ENCODE data around the gene MLH1. TPM values are rescaled to one million over a fixed set of nuclear protein-coding genes. Genes with fewer than 3 reads are reported as not detected.

MLH1 gene
- total and polyA plus RNA-seq, 2 of the 8 experiments (the other 6 are each of a cell fraction or from before 2014, with no cell fraction given), result 36.4 to 47.3 TPM

- TF ChIP-seq CEBPB (IDR thresholded peaks at IDR 0.05; ENCODE audit: low read depth, low read length) (no peak), BACH1 (IDR thresholded peaks at IDR 0.05; ENCODE audit: low read length) (no peak)
Observed at GRCh38 chr3:36944641-36945270, 48.6 kb upstream of the MLH1 start, which contains the start of gene TRANK1 (continued).

All from H1 (cell line).